NCI-H524 (cell line): Measurements from ENCODE around the gene POU3F1.

Experiments
- DNase-seq, 2 experiments: peaks; one replicate each; lab custom pipeline; 2025; lab: John Stamatoyannopoulos, UW

The POU3F1 gene

DNA sequence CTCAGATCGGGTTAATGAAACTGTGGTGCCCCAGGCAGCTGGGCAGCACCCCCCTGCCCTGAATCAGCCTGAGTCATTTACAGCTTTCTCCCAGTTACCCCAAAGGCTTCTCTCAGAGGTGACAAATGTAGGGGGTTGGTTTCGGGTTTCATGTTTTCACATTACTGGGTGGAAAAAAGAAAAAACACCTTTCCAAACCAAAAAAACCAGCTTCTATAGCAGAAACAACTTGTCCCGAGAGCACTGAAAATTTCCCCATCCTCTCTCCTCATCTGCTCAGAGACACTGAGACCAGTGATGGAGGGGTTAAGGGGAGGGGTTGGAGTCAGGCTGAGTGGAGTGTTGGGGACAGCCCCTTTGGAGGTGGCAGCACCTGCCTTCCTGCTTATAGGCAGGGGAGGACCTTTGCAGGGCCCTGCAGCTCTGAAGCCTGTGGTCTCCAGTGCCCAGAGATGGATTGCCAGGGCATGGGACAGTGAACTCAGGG, 18.4 kb downstream of the POU3F1 start:
- DNase-seq, result peak; percentile 65 to 78

DNA sequence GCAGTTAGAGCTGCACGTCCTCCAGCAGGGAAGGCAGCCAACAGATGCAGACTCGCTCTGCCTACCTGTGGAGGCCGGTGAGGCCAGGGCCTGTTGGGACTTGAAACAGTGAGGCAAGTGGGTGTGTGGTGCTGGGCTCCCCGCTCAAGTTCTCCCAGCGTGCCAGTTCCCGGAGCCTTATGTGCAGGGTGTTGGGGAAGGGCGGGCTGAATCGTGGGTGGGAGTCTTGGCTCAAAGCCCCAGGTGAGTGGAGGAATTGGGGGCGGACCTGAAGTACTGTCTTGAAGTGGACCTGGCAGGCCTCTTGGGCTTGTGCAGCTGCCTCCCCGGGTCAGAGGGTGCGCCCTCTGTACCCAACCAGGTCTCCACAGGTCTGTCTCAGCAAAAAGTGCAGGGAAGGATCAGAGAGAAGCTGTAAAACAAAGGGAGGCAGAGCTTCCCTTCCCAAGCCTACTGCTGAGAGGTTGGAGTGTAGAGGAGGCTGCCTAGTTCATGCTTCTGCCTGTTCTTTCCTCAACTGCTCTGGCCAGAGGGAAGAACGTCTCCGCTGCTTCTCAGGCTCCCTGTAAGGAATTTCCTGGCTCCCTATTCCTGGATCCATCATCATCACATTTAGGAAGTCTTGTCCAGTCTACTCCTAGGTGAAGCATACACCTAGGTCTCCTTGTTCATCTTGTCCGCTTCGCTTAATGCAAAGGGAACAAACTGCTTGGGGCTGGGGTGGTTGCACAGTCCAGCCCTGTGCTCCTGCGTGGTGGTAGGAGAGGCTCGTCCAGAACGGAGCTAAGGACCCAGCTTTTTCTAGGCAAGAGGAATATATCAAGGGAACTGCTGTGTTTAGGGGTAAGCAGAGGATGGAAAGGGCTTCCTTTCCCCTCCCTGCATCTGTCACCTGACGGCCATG, 19.1 kb downstream of the POU3F1 start:
- DNase-seq, result peak in 1 of 2 experiments; percentile 21

DNA sequence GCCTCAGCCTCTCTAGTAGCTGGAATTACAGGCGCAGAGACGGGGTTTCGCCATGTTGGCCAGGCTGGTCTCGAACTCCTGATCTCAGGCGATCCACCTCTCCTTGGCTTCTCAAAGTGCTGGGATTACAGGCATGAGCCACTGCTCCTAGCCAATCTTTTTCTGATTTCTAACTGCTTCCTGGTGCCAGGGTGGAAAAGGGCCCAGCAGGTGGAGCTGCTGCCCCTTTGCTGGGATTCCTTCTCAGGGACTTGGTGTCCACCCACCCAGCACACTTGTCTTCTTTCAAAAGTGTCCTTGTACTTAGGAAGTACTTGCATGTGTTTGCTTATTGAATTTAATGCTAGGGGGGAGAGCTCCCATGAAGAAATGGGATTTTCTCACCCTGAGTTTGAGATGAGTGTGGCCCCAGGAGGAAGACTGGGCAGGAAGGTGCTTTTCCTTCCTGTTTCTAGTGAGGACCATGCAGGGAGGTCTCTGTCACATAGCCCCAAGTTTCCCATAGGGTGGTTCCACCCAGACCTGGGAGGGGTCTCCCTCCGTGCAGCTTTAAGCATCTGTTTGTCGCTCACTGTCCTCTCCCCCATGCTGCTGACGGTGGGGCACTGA, 19.9 kb downstream of the POU3F1 start:
- DNase-seq, result peak; percentile 45 to 73

DNA sequence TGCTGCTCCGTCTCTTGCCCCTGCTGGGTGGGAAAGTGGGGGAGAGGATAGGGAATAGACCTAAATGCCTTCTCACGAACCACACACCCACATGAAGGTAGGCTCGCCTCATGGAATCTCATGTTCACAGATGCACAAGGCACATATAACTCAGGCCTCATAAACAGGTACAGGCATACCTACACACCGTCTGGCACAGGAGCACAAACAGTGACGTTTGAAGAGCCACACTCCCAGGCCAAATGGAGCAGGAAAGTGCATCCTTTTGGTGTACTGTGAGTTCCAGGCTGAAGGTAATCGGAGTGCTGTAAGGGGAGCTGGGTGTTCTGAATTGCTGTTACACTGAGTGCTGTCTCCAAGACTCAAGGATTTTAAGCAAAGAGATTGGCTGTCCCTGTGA, 20.9 kb downstream of the POU3F1 start:
- no peak for DNase-seq

DNA sequence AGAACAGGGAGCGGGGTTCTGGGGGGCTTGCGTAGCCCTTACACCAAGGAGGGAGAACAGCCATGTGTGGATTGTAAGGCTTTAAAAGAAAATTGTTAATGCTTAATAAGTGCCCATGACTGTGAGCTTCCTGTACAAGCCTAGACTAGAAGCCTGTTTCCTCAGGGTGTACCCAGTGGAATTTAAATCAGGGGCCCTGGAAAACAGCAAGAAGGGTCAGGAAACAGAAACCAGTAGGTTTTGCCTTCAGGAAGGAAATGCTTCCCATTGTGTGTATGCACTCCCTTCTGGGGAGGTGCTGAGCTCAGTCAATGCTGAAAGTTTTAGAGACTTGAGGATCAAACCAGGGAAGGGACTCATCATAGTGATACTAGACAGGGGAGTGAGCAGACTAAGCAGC, 21.4 kb downstream of the POU3F1 start:
- DNase-seq, result no peak

DNA sequence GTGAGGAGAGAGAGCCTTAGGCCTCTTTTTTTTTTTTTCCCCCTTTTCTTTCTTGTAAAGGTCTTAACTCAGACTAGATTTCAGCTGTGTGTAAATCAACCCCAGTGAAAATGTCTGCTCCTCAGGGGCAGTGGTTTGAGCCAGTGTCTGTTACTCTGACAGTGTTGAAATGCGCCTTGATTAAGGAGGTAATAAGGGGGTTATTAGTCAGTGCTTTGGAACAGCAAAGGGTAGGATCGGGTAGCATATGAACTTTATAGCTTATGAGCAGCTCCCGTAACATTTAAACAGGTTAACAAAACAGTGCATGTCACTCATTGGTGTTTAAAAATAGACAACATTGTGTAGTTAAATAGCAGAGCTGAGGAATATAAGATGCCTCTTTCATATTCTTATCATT, 23.8 kb downstream of the POU3F1 start:
- no peak for DNase-seq

DNA sequence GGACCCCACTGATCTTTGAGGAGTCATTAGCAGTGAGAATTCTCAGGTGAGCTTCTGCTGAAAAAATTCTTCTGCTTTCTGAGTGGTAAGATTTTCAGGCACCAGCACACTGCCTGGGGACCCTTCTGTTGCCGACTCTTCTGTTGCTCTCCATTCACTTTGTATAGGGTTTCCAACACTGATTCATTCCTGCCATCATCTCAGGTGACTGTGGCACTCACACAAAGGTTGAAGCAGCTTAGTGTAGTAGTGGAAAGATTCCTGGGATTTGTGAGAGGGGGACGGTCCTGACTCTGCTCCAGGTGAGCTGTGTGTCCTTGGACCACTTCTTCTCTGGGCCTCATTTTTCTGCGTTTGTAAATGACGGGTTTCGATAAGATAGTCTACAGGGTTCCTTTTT, 24.6 kb downstream of the POU3F1 start:
- no peak for DNase-seq

DNA sequence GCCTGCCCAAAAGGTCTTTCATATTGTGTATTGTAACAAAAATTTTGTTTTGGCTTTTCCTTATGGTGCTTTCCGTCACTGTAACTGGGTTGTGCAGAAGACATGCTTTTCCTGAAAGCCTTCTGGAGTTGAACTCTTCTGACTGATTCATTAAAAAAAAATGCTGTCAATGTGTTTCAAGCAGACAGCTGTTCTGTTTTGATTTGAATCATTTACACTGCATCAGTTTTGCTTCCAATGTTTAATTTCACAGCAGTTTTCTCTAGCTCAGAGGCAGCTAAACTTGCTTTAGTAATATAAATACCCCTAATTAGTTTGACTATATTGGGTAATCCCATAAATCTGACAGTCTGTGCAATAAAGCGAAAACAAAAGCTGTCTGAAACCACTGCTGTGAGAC, 26.2 kb downstream of the POU3F1 start:
- DNase-seq, result no peak

DNA sequence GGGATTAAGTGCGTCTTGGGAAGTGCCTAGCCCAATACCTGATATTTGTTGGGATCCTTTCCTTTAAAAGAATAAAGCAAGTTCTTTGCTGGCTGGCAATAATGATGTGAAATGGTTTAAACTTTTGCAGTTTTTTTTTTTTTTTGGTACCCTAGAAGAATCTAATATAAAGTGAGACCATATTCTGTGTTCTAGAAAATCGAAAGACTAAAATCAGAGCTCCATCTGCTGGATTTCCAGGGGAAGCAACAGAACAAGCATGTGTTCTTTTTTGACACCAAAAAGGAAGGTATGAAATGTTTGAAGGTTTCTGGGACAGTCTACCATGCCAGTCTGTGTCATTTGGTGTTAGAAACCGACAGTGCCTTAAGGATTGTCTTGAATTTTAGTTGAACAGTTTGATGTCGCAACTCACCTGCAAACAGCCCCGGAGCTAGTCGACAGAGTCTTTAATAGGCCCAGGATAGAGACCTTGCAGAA, 27.7 kb downstream of the POU3F1 start:
- DNase-seq, result peak in 1 of 2 experiments; percentile 17

DNA sequence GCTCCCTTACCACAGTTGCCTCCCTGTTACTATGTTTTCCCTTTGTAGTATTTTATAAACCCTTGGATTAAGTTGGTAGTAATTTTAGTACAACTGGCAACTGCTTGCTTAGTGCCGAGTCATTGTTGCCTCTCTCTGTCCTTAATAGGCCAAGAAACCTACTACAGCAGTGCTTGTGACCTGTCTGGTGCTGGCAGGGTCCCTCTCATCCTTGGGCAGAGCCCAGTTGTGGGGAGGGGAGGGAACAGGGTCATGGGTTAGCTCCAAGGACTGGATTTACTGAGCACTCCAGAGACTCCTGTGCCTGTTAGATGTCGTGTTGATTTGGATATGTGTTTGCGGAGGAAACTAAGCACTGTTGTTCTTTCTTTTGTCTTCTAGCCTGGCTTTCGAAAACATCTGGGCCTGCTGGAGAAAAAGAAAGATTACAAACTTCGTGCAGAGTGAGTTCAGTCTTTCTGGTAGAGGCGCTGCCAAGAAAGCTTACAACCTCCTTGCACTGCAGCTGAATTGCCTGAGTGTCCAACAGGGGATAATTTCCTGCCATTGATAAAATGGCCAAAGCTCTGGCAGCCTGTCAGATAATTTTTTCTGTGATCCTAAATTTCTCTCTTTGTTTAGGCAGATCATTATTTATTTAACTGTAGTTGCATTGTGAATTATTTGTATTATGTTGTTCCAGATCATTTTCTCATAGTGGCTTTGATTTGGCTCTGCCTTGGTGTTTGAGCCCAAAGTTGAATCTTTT, 30.4 kb downstream of the POU3F1 start:
- no peak for DNase-seq

DNA sequence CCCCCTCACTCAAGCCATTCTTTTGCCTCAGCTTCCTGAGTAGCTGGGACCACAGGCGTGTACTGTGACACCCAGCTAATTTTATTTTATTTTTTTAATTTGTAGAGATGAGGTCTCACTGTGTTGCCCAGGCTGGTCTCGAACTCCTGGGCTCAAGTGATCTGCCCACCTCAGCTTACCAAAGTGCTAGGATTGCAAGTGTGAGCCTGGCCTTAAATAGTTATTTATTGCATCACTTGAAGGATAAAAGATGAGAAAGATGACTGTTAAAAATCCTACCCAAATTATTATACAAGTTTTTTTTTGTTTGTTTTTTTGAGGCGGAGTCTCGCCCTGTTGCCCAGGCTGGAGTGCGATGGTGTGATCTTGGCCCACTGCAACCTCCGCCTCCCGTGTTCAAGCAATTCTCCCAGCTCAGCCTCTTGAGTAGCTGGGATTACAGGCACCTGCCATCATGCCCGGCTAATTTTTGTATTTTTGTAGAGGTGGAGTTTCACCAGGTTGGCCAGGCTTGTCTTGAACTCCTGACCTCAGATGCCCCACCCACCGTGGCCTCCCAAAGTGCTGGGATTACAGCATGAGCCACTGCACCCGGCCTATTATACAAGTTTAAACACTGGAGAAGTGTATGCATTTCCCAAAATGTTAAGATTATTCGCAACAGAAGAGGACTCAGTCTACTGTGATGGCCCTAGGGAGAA, 31.7 kb downstream of the POU3F1 start:
- DNase-seq, result no peak

DNA sequence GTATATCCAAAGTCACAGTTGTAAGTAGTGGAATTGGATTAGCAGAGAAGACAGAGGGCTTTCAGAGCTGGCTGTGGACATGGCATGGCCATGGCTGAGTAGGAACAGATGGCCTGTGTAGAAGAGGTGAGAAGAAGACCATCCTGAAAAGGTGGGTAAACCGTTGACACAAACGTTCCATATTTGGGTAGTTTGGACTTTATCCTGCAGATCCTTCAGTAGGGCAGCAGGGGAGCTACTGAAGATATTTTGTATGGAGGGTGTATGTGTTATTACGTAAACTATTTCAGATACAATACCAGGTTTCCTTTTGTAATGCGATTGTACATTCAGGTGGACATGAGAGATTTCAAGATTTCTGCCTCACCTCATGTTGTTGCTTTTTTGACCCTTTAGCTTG, 32.4 kb downstream of the POU3F1 start:
- no peak for DNase-seq

DNA sequence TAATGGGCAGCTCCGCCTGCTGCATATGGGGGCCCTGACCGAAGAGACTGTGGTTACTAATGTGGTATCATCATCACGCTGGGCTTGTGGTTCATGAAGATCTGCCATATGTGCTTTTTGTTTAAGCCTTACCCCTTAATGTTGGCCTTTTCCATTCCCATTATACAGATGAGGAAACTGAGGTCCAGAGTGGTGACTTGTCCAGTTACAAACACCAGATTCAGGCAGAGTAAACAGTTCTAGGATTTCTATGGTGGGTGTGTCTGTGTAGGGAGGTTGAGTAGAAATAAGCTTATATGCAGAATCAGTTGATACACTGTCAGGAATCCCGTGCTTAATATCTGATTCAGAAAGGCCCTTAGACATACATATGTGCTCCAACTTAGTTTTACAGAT, 33.4 kb downstream of the POU3F1 start:
- DNase-seq, result no peak

DNA sequence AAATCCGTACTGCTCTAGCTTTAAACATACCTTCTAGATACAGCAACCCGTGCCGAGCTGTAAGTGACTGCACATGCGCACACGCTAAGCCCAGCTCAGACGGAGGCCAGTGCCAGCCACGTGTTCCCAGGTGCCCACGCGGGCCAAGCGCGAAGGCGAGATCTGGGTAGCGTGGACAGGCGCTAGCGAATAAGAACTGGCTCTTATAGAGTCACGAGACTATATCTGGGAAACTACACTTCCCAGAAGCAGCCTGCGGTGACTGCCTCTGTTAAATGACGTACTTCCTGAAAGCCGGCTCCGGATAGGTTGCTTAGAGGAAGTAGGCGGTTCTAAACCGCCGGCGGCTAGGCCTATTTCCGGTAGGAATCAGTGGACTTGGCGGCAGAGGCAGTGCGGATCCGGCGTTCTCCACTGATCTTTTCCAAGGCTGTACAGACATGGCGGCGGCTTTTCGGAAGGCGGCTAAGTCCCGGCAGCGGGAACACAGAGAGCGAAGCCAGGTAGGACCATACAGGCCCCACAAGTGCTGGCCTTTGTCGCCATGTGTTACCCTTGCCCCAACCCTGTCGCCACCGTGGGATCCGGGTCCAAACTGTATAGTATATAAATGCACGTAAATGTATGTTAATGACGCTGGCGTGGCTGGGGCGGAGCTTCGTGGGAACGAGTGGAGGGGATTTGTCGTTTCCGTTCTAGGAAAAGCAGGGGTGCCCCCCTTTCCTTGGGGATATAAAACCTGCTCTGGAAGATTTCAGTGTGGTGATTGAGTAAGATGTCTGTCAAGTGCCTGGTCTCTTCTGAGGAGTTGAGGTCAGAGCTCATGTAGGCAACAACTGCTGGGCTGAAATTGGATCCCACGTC, 34.0 kb downstream of the POU3F1 start, which contains the start of gene UTP11:
Gene UTP11 (plus strand): TSS at position 372 of the 864 bp plus-strand sequence. CDS start 69 bp downstream, at position 441.
- DNase-seq, result peak; percentile 98 to 99

DNA sequence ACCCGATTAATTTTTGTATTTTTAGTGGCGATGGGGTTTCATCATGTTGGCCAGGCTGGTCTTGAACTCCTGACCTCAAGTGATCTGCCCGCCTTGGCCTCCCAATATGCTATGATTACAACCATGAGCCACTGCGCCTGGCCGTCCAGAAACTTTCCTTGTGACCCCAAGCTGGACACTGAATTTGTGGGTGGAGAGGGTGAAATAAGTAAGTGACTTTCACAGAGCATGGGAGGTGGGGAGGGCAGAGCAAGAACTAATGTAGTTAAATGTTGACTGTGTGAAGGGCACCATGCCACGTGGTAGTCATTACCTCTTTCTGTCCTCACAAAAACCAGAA, 36.8 kb downstream of the POU3F1 start:
- DNase-seq, result no peak

DNA sequence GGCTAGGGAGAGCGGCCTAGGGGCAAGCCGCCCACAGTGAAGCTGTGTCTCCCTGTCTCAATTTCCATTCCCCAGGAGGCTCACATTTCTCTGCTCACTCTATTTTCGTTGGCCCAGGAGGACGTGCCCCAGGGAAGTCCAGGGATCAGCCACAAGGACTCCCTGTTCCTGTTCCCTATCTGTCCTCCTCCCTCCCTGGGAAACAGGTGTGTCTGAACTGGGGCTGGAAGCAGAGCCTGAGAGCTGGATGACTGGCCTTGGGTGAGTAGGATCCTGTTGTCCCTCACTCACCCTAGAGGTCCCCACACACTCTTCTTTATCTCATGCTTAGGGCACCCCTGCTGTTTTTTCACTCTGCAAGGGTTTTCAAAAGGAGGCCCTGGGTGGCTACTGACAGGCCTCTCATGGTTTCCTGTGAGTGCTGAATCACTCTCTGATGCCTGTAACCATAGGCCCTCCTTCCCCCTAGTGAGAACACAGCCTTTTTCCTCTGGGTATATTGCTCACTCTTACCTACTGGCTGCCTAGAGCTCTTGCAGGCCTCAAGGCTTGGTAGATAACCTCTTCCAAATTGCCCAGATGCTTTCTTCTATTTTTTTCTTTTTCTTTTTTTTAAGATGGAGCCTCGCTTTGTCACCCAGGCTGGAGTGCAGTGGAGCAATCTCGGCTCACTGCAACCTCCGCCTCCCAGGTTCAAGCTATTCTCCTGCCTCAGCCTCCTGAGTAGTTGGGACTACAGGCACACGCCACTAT, 37.3 kb downstream of the POU3F1 start:
- no peak for DNase-seq

DNA sequence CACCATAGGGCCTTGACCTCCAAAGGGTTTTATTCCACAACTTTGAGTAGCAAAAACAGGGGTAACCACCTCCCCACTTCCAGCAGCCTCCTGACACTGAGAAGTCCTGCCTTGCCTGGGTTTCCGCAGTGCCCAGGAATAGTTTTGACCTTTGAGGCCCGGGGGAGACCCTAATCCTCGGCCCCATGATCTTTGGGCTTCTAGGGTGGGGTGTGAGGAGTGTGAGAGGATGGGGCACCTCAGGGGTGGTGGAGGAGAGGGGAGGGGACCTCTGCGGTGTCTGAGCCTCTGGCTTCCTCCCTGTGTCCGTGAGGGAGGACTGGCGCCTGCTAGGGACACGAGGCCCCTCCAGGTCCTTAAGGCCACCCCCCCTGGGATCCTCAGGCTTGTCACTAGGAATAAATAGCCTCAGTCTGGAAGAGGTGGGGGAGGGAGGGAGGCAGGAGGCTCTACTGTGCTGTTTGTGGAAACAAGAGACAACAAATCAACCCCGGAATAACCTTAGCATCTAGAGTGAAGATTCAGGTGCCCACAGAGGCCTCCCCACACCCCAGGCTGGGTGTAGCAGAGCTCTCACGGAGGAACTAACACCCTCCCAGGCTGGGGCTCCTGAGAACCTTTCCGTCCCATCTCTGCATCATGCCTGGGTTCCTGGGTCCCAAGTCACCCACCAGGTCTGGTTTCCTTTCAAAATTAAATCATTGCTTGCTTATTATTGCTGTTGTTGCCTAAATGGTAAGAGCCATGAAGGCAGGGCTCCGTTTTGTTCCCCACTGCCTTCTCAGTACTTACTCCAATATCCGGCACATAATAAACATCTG, 40.4 kb downstream of the POU3F1 start:
- DNase-seq, result no peak

DNA sequence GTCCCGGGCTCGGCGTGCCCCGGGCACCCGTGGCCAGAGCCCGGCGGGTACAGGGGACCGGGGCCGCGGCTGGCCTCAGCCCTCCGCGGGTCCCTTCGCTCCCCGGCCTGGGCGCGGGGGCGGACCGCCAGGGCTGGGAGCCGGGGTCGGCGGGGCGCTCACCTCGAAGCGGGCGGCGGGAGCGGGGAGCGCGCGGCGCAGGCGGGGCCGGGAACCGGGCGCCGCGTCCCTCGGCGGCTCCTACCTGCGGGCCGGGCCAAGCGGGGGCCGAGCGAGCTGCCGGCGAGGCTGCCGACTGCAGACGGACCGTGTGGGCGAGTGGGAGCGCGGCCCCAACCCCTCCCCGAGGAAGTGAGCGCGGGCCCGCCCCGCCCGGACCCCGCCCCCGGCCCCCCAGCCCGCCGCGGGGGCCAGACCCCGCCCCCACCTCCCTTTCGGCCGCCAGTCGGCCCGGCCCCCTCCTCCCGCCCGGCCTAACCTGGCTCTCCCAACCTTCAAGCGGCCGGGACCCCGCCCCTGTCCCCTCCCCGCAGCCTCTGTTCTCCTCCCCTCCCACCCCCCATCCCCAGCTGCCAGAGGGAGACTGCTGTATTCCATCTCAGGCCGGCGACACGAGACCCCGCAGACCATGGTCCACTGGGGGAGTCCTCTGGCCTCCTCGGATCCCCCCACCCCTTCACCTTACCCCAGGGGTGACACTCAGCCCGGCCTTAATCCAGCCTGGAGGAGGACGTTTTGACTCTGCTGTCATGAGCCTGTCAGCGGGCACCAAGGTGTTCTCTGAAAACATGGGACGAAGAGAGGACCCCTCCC, 41.2 kb downstream of the POU3F1 start, which contains the start of gene FHL3:
Gene FHL3 (minus strand): TSS at position 320 of the 813 bp plus-strand sequence. CDS start 6,102 bp downstream, outside the sequence.
- peak; percentile 20 to 60 for DNase-seq
